Measurements from ENCODE around the gene STOML3. TPM values are rescaled to one million over a fixed set of nuclear protein-coding genes. Genes with fewer than 3 reads are reported as not detected.

The STOML3 gene
- total RNA-seq, result not detected

DNA sequence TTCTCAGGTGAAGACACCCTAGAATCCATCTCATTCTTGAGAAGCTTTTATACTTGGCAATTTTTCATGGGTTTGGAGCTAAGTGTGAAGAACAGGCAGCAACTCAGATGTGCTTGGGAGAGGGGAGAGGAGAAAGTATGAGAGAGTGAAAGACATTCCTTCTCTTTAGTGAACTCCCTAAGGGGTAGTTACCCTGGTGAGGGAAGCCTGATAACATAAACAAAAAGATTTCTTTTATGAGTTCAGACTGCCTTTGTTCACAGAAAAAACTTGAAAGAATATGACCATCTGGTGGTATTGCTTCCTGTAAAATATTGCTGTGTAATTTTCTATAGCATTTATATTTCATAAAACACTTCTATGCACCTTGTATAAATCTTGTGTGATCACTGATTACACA, at the start of gene STOML3:
Gene STOML3 (minus strand): TSS at position 139 of the 400 bp plus-strand sequence. CDS start 110 bp downstream, at position 29.

DNA sequence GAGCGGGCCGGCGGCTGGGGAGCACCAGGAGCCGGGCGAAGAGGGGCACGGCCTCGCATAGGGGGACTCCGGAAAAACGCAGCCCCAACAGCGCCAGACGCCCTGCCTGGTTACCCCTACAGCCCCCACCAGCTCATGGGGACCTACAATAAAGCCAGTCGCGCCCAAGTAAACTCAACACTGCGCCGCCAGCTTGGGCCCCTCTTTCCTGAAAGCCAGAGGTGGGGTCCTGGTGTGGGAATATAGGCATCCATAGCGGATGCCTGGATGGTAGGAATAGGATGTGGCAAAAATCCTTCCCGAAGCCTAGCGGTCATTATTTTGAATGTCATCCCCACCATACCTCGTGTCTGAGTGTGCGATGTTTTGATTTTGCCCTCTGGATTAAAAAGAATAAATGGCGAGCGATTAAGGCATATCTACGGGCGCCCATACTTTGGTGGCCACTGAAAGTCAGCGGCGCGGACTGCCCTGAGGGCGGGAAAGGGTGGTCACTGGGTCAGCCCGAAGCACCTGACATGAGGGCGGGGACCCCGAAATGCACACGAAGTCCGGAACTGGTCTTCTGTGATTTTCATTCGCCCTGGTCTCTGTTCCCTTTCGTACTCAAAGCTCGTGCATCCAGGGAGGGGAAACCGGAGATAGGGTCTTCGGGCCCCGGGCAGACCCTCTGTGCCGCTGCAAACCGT, 47.4 kb upstream of the STOML3 start, which contains the start of the genes NHLRC3 and PROSER1:
Gene NHLRC3 (plus strand): TSS at position 577 of the 689 bp plus-strand sequence. CDS start 184 bp downstream, outside the sequence.
Gene PROSER1 (minus strand): TSS at position 210 of the 689 bp plus-strand sequence. CDS start 847 bp downstream, outside the sequence.

Other genes with a start within 250 kb of the STOML3 start
- gene PROSER1, start 47.3 kb upstream of the STOML3 start, total RNA-seq, result 51.3 TPM
- 65.4 TPM for gene NHLRC3, start 47.6 kb upstream of the STOML3 start, total RNA-seq